HEK293 (cell line): Measurements from ENCODE around the gene USP46.

Experiments used
- CTCF ChIA-PET: fragments of 350-600 bp; formaldehyde crosslinking; extraction: SDS; loops from one replicate; lab custom pipeline; 2021; ENCODE audit warnings: antibody characterized with exemption; lab: Yijun Ruan, JAX
- POLR2A ChIA-PET: fragments of 300-600 bp; formaldehyde crosslinking; extraction: SDS; loops from one replicate; lab custom pipeline; 2020; ENCODE audit warnings: antibody characterized with exemption, inconsistent platforms; lab: Yijun Ruan, JAX
- H3K27ac ChIP-seq: fragments of 200-500 bp; sonication (Bioruptor generic); 2 replicates; pipeline ENCODE4 v1.5.1; 2014; ENCODE audit warnings: low read depth, low read length, control low read depth, inconsistent platforms; ENCODE audit errors: extremely low read depth
- H3K36me3 ChIP-seq, 2 experiments: fragments of 200-500 bp in 1 of 2; sonication (Bioruptor generic) in 1 of 2; 1 replicate in 1 of 2; 2 replicates in 1 of 2; pipeline ENCODE4 v1.5.1; 2014 to 2017; ENCODE audit warnings: inconsistent platforms in 2 of 2, low read length in 2 of 2; ENCODE audit not compliant: control insufficient read depth in 2 of 2, insufficient read depth in 1 of 2
- H3K4me1 ChIP-seq: fragments of 200-500 bp; sonication (Bioruptor generic); 2 replicates; pipeline ENCODE4 v1.5.1; 2014; ENCODE audit warnings: mild to moderate bottlenecking, low read length, inconsistent platforms; ENCODE audit not compliant: control insufficient read depth, insufficient read depth
- H3K4me3 ChIP-seq: 2 replicates; pipeline ENCODE4 v1.5.1; 2011; ENCODE audit warnings: low read depth, mild to moderate bottlenecking, control low read depth, low read length, moderate library complexity
- H3K9me3 ChIP-seq: fragments of 200-500 bp; sonication (Bioruptor generic); 2 replicates; pipeline ENCODE4 v1.5.1; 2014; ENCODE audit warnings: low read depth, low read length, inconsistent platforms; ENCODE audit not compliant: control insufficient read depth, insufficient read depth
- BCL11A ChIP-seq: fragments of 450-650 bp; formaldehyde crosslinking; IDR thresholded peaks from 2 replicates; pipeline ENCODE4 v1.5.1; 2016; ENCODE audit warnings: low read depth, missing biosample characterization, missing genetic modification characterization
- EGR2 ChIP-seq: fragments of 450-650 bp; formaldehyde crosslinking; IDR thresholded peaks from 2 replicates; pipeline ENCODE4 v1.5.1; 2016; ENCODE audit warnings: low read depth, missing biosample characterization, missing genetic modification characterization
- GLI2 ChIP-seq: fragments of 450-650 bp; formaldehyde crosslinking; IDR thresholded peaks from 2 replicates; pipeline ENCODE4; 2017; ENCODE audit warnings: missing biosample characterization, missing genetic modification characterization, low read depth, borderline replicate concordance
- HOXD13 ChIP-seq: sonication (generic); formaldehyde crosslinking; IDR thresholded peaks from 2 replicates; pipeline ENCODE4 v1.8.0; 2022; ENCODE audit warnings: missing genetic modification reagents, borderline replicate concordance
- KLF9 ChIP-seq: fragments of 450-650 bp; formaldehyde crosslinking; IDR thresholded peaks from 2 replicates; pipeline ENCODE4 v1.5.1; 2016; ENCODE audit warnings: missing biosample characterization, missing genetic modification characterization, low read depth
- ZBTB1 ChIP-seq: fragments of 450-650 bp; formaldehyde crosslinking; IDR thresholded peaks from 2 replicates; pipeline ENCODE4 v1.5.1; 2016; ENCODE audit warnings: missing biosample characterization, missing genetic modification characterization
- ZBTB21 ChIP-seq: fragments of 450-650 bp; formaldehyde crosslinking; IDR thresholded peaks from 2 replicates; pipeline ENCODE4 v1.5.1; 2017; ENCODE audit warnings: missing biosample characterization, missing genetic modification characterization
- ZFHX2 ChIP-seq: fragments of 450-650 bp; formaldehyde crosslinking; conservative IDR thresholded peaks from 2 replicates; pipeline ENCODE4 v1.5.1; 2016; ENCODE audit warnings: missing biosample characterization, missing genetic modification characterization
- ZNF157 ChIP-seq: fragments of 450-650 bp; formaldehyde crosslinking; IDR thresholded peaks from 2 replicates; pipeline ENCODE4 v1.5.1; 2016; ENCODE audit warnings: missing biosample characterization, missing genetic modification characterization
- ZNF19 ChIP-seq: fragments of 450-650 bp; formaldehyde crosslinking; IDR thresholded peaks from 2 replicates; pipeline ENCODE4; 2016; ENCODE audit warnings: missing biosample characterization, missing genetic modification characterization, low read depth
- ZNF223 ChIP-seq: fragments of 450-650 bp; formaldehyde crosslinking; IDR thresholded peaks from 2 replicates; pipeline ENCODE4 v1.5.1; 2016; ENCODE audit warnings: missing biosample characterization, missing genetic modification characterization
- ZNF248 ChIP-seq: fragments of 450-650 bp; formaldehyde crosslinking; IDR thresholded peaks from 2 replicates; pipeline ENCODE4 v1.5.1; 2017; ENCODE audit warnings: missing biosample characterization, missing genetic modification characterization
- ZNF292 ChIP-seq: fragments of 450-650 bp; formaldehyde crosslinking; IDR thresholded peaks from 2 replicates; pipeline ENCODE4 v1.5.1; 2016; ENCODE audit warnings: low read depth, missing biosample characterization, missing genetic modification characterization, borderline replicate concordance
- ZNF561 ChIP-seq: fragments of 450-650 bp; IDR thresholded peaks from 2 replicates; pipeline ENCODE4 v1.5.1; 2018; ENCODE audit warnings: missing biosample characterization, missing genetic modification characterization, borderline replicate concordance
- ZNF596 ChIP-seq: fragments of 450-650 bp; IDR thresholded peaks from 2 replicates; pipeline ENCODE4 v1.5.0; 2018; ENCODE audit warnings: missing biosample characterization, mild to moderate bottlenecking, missing genetic modification characterization, moderate library complexity
- ZNF785 ChIP-seq: fragments of 450-650 bp; formaldehyde crosslinking; IDR thresholded peaks from 2 replicates; pipeline ENCODE4 v1.5.1; 2016; ENCODE audit warnings: missing biosample characterization, missing genetic modification characterization
- ZSCAN23 ChIP-seq: fragments of 450-650 bp; formaldehyde crosslinking; IDR thresholded peaks from 2 replicates; pipeline ENCODE4 v1.5.1; 2016; ENCODE audit warnings: missing biosample characterization, missing genetic modification characterization
- TF ChIP-seq, protein P1 (sequence below): sonication (generic); formaldehyde crosslinking; IDR thresholded peaks from 2 replicates; pipeline ENCODE4 v1.8.1; 2022; ENCODE audit warnings: mild to moderate bottlenecking, moderate library complexity, missing genetic modification reagents
- TF ChIP-seq, protein P2 (sequence below): fragments of 450-650 bp; formaldehyde crosslinking; IDR thresholded peaks from 2 replicates; pipeline ENCODE4 v1.5.1; 2016; ENCODE audit warnings: missing biosample characterization, missing genetic modification characterization
- TF ChIP-seq, protein P3 (sequence below): fragments of 450-650 bp; formaldehyde crosslinking; IDR thresholded peaks from 2 replicates; pipeline ENCODE4; 2016; ENCODE audit warnings: missing biosample characterization, missing genetic modification characterization
- TF ChIP-seq, protein P4 (sequence below): fragments of 450-650 bp; formaldehyde crosslinking; IDR thresholded peaks from 2 replicates; pipeline ENCODE4 v1.5.1; 2016; ENCODE audit warnings: missing biosample characterization, missing genetic modification characterization
- TF ChIP-seq, protein P5 (sequence below): fragments of 450-650 bp; formaldehyde crosslinking; IDR thresholded peaks from 2 replicates; pipeline ENCODE4 v1.5.1; 2016; ENCODE audit warnings: missing biosample characterization, missing genetic modification characterization

Gene USP46

DNA sequence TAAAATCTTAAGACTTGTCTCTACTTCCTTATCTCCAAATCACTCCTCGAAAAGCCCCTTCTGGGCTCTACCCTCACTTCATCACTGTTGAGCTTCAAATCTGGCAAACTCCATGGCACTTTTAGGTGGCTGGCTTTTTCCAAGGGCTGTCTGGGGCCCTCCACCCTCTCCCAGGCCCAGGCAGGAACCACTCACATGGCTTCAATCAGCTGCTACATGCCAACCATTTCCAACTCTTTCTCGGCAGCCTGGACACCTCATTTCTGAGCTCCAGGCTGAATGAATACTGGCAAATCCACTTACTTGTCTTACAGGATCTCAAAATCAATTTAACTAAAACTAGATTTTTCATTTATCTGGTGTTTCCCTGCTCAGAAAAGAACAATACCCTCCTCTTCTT lies 22.0 kb downstream of the USP46 start (continued):
- TF ChIP-seq, protein P1, sequence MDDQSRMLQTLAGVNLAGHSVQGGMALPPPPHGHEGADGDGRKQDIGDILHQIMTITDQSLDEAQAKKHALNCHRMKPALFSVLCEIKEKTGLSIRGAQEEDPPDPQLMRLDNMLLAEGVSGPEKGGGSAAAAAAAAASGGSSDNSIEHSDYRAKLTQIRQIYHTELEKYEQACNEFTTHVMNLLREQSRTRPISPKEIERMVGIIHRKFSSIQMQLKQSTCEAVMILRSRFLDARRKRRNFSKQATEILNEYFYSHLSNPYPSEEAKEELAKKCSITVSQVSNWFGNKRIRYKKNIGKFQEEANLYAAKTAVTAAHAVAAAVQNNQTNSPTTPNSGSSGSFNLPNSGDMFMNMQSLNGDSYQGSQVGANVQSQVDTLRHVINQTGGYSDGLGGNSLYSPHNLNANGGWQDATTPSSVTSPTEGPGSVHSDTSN (CRISPR knock-in tag) = no peak
- TF ChIP-seq ZNF785 (tag by site-specific recombination) = no peak
- TF ChIP-seq, protein P2, sequence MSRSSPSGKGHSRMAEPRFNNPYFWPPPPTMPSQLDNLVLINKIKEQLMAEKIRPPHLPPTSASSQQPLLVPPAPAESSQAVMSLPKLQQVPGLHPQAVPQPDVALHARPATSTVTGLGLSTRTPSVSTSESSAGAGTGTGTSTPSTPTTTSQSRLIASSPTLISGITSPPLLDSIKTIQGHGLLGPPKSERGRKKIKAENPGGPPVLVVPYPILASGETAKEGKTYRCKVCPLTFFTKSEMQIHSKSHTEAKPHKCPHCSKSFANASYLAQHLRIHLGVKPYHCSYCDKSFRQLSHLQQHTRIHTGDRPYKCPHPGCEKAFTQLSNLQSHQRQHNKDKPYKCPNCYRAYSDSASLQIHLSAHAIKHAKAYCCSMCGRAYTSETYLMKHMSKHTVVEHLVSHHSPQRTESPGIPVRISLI (tag by site-specific recombination) = no peak
- TF ChIP-seq ZNF223 = no peak
- TF ChIP-seq, protein P3, sequence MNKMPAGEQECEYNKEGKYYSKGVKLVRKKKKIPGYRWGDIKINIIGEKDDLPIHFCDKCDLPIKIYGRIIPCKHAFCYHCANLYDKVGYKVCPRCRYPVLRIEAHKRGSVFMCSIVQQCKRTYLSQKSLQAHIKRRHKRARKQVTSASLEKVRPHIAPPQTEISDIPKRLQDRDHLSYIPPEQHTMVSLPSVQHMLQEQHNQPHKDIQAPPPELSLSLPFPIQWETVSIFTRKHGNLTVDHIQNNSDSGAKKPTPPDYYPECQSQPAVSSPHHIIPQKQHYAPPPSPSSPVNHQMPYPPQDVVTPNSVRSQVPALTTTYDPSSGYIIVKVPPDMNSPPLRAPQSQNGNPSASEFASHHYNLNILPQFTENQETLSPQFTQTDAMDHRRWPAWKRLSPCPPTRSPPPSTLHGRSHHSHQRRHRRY (tag by site-specific recombination) = no peak
- no peak for TF ChIP-seq ZNF561 (tag by site-specific recombination)
- no peak for TF ChIP-seq ZNF19 (tag by site-specific recombination)
- no peak for TF ChIP-seq ZNF157 (tag by site-specific recombination)

DNA sequence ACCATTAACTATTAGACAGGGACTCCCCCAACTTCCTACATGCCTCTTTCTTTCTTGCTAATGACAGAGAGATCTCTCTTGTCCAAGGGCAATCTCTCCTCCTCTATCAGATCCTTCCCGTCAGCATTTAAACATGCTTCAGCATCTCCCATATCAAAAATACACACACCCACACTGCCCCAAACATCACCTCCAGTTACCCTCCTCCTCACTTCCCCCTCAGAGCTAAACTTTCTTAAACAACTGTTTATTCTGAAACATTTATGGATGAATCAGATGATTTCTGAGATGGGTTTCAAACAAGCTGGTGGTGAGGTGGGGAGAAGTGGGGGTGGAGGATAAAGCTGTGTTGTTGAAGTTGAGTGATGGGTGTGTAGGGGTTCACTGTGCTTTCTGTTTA lies 23.5 kb downstream of the USP46 start:
- Histone ChIP-seq H3K4me1 (no peaks in the 10 kb centered on the region), H3K36me3 (no peaks in the 10 kb centered on the region), H3K4me3 (no peak overlapping the region), H3K9me3 (no peaks in the 10 kb centered on the region), H3K27ac (no peak overlapping the region)
- TF ChIP-seq, protein P4, sequence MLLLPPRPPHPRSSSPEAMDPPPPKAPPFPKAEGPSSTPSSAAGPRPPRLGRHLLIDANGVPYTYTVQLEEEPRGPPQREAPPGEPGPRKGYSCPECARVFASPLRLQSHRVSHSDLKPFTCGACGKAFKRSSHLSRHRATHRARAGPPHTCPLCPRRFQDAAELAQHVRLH (tag by site-specific recombination) = no peak
- TF ChIP-seq BCL11A (tag by site-specific recombination) = no peak
- no peak for TF ChIP-seq ZNF248 (tag by site-specific recombination)
- no peak for TF ChIP-seq ZNF596 (tag by site-specific recombination)
- no peak for TF ChIP-seq ZNF292 (tag by site-specific recombination)
- no peak for TF ChIP-seq GLI2 (tag by site-specific recombination)
- TF ChIP-seq ZFHX2 (tag by site-specific recombination) = peak; percentile 65
- no peak for TF ChIP-seq ZBTB21 (tag by site-specific recombination)
- TF ChIP-seq ZSCAN23 (tag by site-specific recombination) = no peak
- TF ChIP-seq EGR2 (tag by site-specific recombination) = peak; percentile 84
- TF ChIP-seq ZBTB1 (tag by site-specific recombination) = no peak
- no peak for TF ChIP-seq HOXD13
- no peak for TF ChIP-seq KLF9 (tag by site-specific recombination)
- TF ChIP-seq, protein P5, sequence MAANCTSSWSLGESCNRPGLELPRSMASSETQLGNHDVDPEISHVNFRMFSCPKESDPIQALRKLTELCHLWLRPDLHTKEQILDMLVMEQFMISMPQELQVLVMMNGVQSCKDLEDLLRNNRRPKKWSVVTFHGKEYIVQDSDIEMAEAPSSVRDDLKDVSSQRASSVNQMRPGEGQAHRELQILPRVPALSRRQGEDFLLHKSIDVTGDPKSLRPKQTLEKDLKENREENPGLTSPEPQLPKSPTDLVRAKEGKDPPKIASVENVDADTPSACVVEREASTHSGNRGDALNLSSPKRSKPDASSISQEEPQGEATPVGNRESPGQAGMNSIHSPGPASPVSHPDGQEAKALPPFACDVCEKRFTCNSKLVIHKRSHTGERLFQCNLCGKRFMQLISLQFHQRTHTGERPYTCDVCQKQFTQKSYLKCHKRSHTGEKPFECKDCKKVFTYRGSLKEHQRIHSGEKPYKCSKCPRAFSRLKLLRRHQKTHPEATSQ (tag by site-specific recombination) = no peak
- CTCF ChIA-PET = interaction anchor here (0.7 kb wide), 1 partner anchor 599 kb away, joined by 3 read pairs; no protein-coding TSS in a partner anchor
- POLR2A ChIA-PET = no interaction called here
